A549 (cell line): ENCODE data around the gene ZNF292.

Experiments
- EP300 ChIP-seq, 2 experiments: fragments of >200 bp; sonication (Bioruptor Twin); formaldehyde crosslinking; IDR thresholded peaks; 2 replicates in 1 of 2; 3 replicates in 1 of 2; pipeline ENCODE4 v1.6.1; 2016 to 2017
- HOXA7 ChIP-seq: fragments of 250-450 bp; sonication (Bioruptor Pico); IDR thresholded peaks from 2 replicates; pipeline ENCODE4 v1.5.0; 2020; ENCODE audit warnings: mild to moderate bottlenecking, moderate library complexity

DNA sequence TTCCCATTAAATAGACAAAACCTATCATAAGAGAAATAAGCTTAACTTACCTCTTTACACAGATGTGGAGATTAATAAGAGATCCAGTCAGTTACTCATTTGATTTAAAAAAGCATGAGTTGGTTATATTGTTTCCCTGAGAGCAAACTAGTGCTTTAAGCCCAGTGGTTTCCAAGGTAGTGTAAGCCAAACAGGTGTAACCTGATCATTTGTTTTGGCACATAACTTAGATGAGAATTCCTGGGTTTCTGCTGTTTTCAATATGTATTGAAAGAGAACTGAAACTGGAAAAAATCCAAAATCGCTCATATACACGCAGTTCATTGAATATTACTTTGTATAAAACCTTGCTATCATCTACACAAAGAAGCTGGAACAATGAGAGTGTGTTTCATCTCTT, 136.5 kb downstream of the ZNF292 start:
- TF ChIP-seq EP300 (IDR thresholded peaks at IDR 0.05) (no peak), HOXA7 (CRISPR knock-in tag) (no peak)
